ENCODE results near the gene FAIM2.

DNA sequence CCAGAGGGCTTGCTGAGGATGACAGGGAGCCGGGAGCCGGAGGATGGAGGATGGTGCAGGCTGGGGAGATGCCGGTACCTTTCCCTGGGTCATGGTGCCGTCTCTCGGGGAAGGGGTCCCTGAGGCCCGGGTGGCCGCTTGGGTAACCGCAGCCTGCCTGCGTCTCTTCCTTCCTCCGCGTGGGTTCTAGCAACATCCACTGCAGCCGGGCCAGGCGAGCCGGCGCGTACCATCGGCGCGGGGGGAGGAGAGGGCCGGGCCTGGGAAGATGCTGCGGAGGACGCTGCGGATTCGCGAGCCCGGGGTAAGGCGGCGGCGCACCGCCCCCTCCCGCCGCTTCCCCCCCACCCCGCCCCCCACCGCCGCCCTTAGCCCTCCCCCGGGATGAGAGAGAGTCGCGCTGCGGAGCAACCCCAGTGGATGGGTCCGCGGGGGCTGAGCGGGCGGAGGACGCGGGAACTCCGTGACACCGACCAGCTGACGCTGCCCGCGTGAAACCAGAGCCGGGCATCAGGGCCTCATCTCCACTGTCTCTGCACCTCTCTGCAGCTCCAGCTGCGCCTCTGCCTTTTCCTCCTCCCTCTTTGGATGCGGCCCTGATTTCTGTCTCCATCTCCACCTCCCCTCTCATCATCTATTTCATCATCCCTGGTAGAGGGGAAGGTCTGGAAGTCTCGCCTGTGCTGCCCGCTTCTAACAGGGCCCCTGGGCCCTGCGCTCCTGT lies at the start of gene FAIM2:
- TF ChIP-seq, protein P1, sequence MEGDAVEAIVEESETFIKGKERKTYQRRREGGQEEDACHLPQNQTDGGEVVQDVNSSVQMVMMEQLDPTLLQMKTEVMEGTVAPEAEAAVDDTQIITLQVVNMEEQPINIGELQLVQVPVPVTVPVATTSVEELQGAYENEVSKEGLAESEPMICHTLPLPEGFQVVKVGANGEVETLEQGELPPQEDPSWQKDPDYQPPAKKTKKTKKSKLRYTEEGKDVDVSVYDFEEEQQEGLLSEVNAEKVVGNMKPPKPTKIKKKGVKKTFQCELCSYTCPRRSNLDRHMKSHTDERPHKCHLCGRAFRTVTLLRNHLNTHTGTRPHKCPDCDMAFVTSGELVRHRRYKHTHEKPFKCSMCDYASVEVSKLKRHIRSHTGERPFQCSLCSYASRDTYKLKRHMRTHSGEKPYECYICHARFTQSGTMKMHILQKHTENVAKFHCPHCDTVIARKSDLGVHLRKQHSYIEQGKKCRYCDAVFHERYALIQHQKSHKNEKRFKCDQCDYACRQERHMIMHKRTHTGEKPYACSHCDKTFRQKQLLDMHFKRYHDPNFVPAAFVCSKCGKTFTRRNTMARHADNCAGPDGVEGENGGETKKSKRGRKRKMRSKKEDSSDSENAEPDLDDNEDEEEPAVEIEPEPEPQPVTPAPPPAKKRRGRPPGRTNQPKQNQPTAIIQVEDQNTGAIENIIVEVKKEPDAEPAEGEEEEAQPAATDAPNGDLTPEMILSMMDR (IDR thresholded peaks at IDR 0.05), result no peak
- TF ChIP-seq EP300 (IDR thresholded peaks at IDR 0.05), result no peak
- TF ChIP-seq POLR2AphosphoS5 (IDR thresholded peaks at IDR 0.05), result no peak
- no peak for TF ChIP-seq POLR2A (IDR thresholded peaks at IDR 0.05)
